ENCODE data around the gene BTBD9. TPM values are rescaled to one million over a fixed set of nuclear protein-coding genes. Genes with fewer than 3 reads are reported as not detected.

BTBD9 gene
- total and polyA plus RNA-seq, 2 donors, result 2.9 to 4.2 TPM

GRCh38 chr6:38413102-38413800 is 226.5 kb downstream of the BTBD9 start:
- WGBS, result 96% methylated on average over 4 of the region's 4 CpGs
- Histone ChIP-seq H3K36me3 (ENCODE audit: control insufficient read depth in 2 of 2, insufficient read depth in 2 of 2, low read length in 1 of 2) (no peaks in the 10 kb centered on the region), H3K27ac (ENCODE audit: low read depth in 1 of 2, low read length in 1 of 2) (no peak overlapping the region), H3K27me3 (ENCODE audit: control insufficient read depth in 2 of 2, insufficient read depth in 1 of 2, low read length in 1 of 2) (no peaks in the 10 kb centered on the region), H3K4me3 (ENCODE audit: low read length in 2 of 2) (no peak overlapping the region), H3K9me3 (ENCODE audit: control insufficient read depth in 2 of 2, insufficient read depth in 1 of 2, low read length in 1 of 2) (no peaks in the 10 kb centered on the region), H3K4me1 (ENCODE audit: control insufficient read depth in 2 of 2, insufficient read depth in 2 of 2, low read length in 2 of 2) (no peaks in the 10 kb centered on the region)
- DNase-seq (ENCODE audit: low read depth in 6 of 9, low spot score in 9 of 9), result no peak

GRCh38 chr6:38407192-38407591 is 232.5 kb downstream of the BTBD9 start:
- Histone ChIP-seq H3K4me3 (ENCODE audit: low read length in 2 of 2) (no peak overlapping the region), H3K27me3 (ENCODE audit: control insufficient read depth in 2 of 2, insufficient read depth in 1 of 2, low read length in 1 of 2) (no peaks in the 10 kb centered on the region), H3K9me3 (ENCODE audit: control insufficient read depth in 2 of 2, insufficient read depth in 1 of 2, low read length in 1 of 2) (no peaks in the 10 kb centered on the region), H3K4me1 (ENCODE audit: control insufficient read depth in 2 of 2, insufficient read depth in 2 of 2, low read length in 2 of 2) (no peaks in the 10 kb centered on the region), H3K36me3 (ENCODE audit: control insufficient read depth in 2 of 2, insufficient read depth in 2 of 2, low read length in 1 of 2) (no peaks in the 10 kb centered on the region), H3K27ac (ENCODE audit: low read depth in 1 of 2, low read length in 1 of 2) (no peak overlapping the region)
- no peak for DNase-seq (ENCODE audit: low read depth in 6 of 9, low spot score in 9 of 9)
- 54% methylated on average over 3 of the region's 3 CpGs for WGBS

DNA sequence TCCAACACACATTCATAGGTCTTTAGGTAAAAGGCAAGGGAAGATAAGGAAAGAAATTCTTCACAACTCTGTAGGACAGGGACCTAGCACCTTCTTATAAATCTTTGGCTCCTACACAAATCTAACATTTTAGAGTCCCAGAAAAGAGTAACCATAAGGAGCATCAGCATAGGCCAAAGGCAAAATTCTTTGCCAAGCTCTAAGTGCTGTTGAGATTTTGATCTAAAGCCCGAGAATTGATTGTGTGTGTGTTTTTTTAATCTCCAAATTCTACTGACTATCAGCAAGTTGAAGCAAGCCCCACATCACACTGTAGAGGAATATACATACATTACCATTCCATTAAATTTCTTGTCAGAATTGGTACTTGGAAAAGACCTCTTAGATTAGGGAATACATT is 233.6 kb downstream of the BTBD9 start:
- Histone ChIP-seq H3K27ac (ENCODE audit: low read depth in 1 of 2, low read length in 1 of 2) (no peak overlapping the region), H3K4me3 (ENCODE audit: low read length in 2 of 2) (no peak overlapping the region), H3K4me1 (ENCODE audit: control insufficient read depth in 2 of 2, insufficient read depth in 2 of 2, low read length in 2 of 2) (no peaks in the 10 kb centered on the region), H3K27me3 (ENCODE audit: control insufficient read depth in 2 of 2, insufficient read depth in 1 of 2, low read length in 1 of 2) (no peaks in the 10 kb centered on the region), H3K9me3 (ENCODE audit: control insufficient read depth in 2 of 2, insufficient read depth in 1 of 2, low read length in 1 of 2) (no peaks in the 10 kb centered on the region), H3K36me3 (ENCODE audit: control insufficient read depth in 2 of 2, insufficient read depth in 2 of 2, low read length in 1 of 2) (no peaks in the 10 kb centered on the region)
- WGBS, result 93% methylated on average over 1 of the region's 1 CpG
- no peak for DNase-seq (ENCODE audit: low read depth in 6 of 9, low spot score in 9 of 9)

DNA sequence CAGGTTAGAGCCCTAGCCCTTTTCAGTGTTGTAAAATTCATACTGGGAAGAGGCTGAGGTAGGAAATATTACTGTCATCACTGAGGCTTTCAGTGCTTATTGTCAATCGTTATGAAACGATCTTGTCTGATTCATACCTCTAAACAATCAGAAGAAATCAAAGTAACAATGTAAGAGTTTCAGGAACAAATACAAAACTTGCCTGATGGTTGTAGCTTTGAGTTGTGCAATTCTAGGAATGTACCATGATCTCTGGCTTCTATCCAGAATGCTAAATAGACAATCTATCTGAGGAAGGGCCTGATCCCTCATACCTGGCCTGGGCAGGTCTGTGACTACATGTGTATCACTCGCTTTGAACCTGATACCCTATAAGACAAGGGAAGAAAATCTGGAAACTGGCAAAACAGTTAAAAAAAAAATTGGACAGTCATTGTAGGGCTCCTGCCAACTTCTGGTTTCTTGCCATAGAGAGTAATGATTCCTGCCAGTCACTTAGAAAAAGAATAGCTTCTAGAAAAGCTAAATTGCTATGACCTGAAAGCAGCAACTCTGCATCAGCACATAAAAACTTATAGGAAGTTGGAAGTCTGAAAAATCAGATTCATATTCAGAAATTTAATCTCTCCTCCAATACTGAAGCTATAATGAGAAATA is 234.7 kb downstream of the BTBD9 start:
- no peaks in the 10 kb centered on the region for H3K27me3 ChIP-seq (ENCODE audit: control insufficient read depth in 2 of 2, insufficient read depth in 1 of 2, low read length in 1 of 2)
- H3K4me1 ChIP-seq (ENCODE audit: control insufficient read depth in 2 of 2, insufficient read depth in 2 of 2, low read length in 2 of 2), result peaks cover 5% of the 10 kb centered on the region in 2 donors
- 93% methylated on average over 3 of the region's 3 CpGs for WGBS
- no peaks in the 10 kb centered on the region for H3K9me3 ChIP-seq (ENCODE audit: control insufficient read depth in 2 of 2, insufficient read depth in 1 of 2, low read length in 1 of 2)
- no peak overlapping the region for H3K4me3 ChIP-seq (ENCODE audit: low read length in 2 of 2)
- no peaks in the 10 kb centered on the region for H3K36me3 ChIP-seq (ENCODE audit: control insufficient read depth in 2 of 2, insufficient read depth in 2 of 2, low read length in 1 of 2)
- peak in 1 of 9 donors; percentile 10 for DNase-seq (ENCODE audit: low read depth in 6 of 9, low spot score in 9 of 9)
- peak overlapping the region in 1 of 2 donors; percentile 40 for H3K27ac ChIP-seq (ENCODE audit: low read depth in 1 of 2, low read length in 1 of 2)

DNA sequence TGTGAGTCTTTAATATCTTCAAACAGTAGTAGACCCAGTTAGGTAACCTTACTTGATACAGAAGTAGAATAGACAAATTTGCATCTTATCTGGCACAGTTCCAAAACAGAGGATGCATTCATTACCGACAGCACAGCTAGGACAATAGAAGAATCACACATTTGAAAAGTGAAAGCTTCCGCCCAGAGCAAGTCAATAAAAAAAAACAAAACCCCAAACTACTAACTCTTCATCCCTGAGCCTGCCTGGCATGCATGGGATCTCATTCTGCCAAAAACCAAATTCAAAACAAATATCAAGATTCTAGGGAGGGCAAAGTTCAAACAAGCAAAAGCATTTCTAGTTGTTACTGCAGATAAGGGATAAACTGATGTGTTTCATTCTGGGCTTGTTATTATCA is 235.4 kb downstream of the BTBD9 start:
- H3K27ac ChIP-seq (ENCODE audit: low read depth in 1 of 2, low read length in 1 of 2), result peak overlapping the region in 1 of 2 donors; percentile 12
- 74% methylated on average over 2 of the region's 2 CpGs for WGBS
- H3K36me3 ChIP-seq (ENCODE audit: control insufficient read depth in 2 of 2, insufficient read depth in 2 of 2, low read length in 1 of 2), result no peaks in the 10 kb centered on the region
- H3K9me3 ChIP-seq (ENCODE audit: control insufficient read depth in 2 of 2, insufficient read depth in 1 of 2, low read length in 1 of 2), result no peaks in the 10 kb centered on the region
- H3K4me1 ChIP-seq (ENCODE audit: control insufficient read depth in 2 of 2, insufficient read depth in 2 of 2, low read length in 2 of 2), result peaks cover 5 to 8% of the 10 kb centered on the region in 2 donors
- H3K27me3 ChIP-seq (ENCODE audit: control insufficient read depth in 2 of 2, insufficient read depth in 1 of 2, low read length in 1 of 2), result no peaks in the 10 kb centered on the region
- H3K4me3 ChIP-seq (ENCODE audit: low read length in 2 of 2), result no peak overlapping the region
- DNase-seq (ENCODE audit: low read depth in 6 of 9, low spot score in 9 of 9), result no peak

DNA sequence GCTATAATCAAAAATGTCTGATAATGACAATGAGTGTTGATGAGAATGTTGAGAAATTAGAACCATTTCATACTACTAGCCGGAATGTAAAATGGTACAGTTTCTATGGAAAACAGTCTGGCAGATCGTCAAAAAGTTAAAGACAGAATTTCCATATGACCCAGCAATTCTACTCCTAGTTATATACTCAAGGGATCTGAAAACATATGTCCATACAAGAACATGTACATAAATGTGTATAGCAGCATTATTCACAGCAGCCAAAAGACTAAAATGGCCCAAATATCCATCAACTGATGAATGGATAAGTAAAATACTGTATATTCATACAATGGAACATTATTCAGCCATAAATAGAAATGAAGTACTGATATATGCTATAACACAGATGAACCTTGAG is 236.2 kb downstream of the BTBD9 start:
- WGBS, result 96% methylated on average over 2 of the region's 2 CpGs
- Histone ChIP-seq H3K36me3 (ENCODE audit: control insufficient read depth in 2 of 2, insufficient read depth in 2 of 2, low read length in 1 of 2) (no peaks in the 10 kb centered on the region), H3K4me3 (ENCODE audit: low read length in 2 of 2) (no peak overlapping the region), H3K27ac (ENCODE audit: low read depth in 1 of 2, low read length in 1 of 2) (no peak overlapping the region), H3K9me3 (ENCODE audit: control insufficient read depth in 2 of 2, insufficient read depth in 1 of 2, low read length in 1 of 2) (no peaks in the 10 kb centered on the region), H3K4me1 (ENCODE audit: control insufficient read depth in 2 of 2, insufficient read depth in 2 of 2, low read length in 2 of 2) (peaks cover 5 to 8% of the 10 kb centered on the region in 2 donors), H3K27me3 (ENCODE audit: control insufficient read depth in 2 of 2, insufficient read depth in 1 of 2, low read length in 1 of 2) (no peaks in the 10 kb centered on the region)
- DNase-seq (ENCODE audit: low read depth in 6 of 9, low spot score in 9 of 9), result no peak

- no peaks in the 10 kb centered on the region for H3K27me3 ChIP-seq (ENCODE audit: control insufficient read depth in 2 of 2, insufficient read depth in 1 of 2, low read length in 1 of 2)
- no peak for DNase-seq (ENCODE audit: low read depth in 6 of 9, low spot score in 9 of 9)
- 97% methylated on average over 1 of the region's 1 CpG for WGBS
- H3K27ac ChIP-seq (ENCODE audit: low read depth in 1 of 2, low read length in 1 of 2), result no peak overlapping the region
- H3K4me1 ChIP-seq (ENCODE audit: control insufficient read depth in 2 of 2, insufficient read depth in 2 of 2, low read length in 2 of 2), result peaks cover 5 to 8% of the 10 kb centered on the region in 2 donors
- no peaks in the 10 kb centered on the region for H3K9me3 ChIP-seq (ENCODE audit: control insufficient read depth in 2 of 2, insufficient read depth in 1 of 2, low read length in 1 of 2)
- H3K4me3 ChIP-seq (ENCODE audit: low read length in 2 of 2), result no peak overlapping the region
- no peaks in the 10 kb centered on the region for H3K36me3 ChIP-seq (ENCODE audit: control insufficient read depth in 2 of 2, insufficient read depth in 2 of 2, low read length in 1 of 2)
Measured at GRCh38 chr6:38400764-38401163, 239.0 kb downstream of the BTBD9 start.

DNA sequence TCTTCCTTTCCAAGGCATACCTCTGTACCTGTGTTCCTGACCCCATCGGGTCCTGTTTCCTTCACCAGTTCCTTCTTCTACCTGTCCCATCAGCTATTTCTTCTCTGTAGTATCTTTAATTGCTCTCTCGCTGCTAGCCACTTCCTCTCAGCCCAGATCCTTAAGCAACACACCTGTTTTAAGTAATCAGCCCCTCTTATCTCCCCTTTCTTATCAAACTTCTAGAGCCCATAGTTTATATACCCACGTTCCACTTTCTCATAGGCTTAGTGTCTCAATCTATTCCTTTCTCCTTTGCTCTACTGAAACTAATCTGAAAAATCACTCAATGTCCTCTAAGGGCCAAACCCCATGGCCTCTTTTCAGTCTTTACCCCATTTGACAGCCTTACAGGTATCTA is 239.6 kb downstream of the BTBD9 start:
- Histone ChIP-seq H3K4me1 (ENCODE audit: control insufficient read depth in 2 of 2, insufficient read depth in 2 of 2, low read length in 2 of 2) (peaks cover 5 to 8% of the 10 kb centered on the region in 2 donors), H3K9me3 (ENCODE audit: control insufficient read depth in 2 of 2, insufficient read depth in 1 of 2, low read length in 1 of 2) (no peaks in the 10 kb centered on the region), H3K27me3 (ENCODE audit: control insufficient read depth in 2 of 2, insufficient read depth in 1 of 2, low read length in 1 of 2) (no peaks in the 10 kb centered on the region), H3K27ac (ENCODE audit: low read depth in 1 of 2, low read length in 1 of 2) (no peak overlapping the region), H3K4me3 (ENCODE audit: low read length in 2 of 2) (no peak overlapping the region), H3K36me3 (ENCODE audit: control insufficient read depth in 2 of 2, insufficient read depth in 2 of 2, low read length in 1 of 2) (no peaks in the 10 kb centered on the region)
- peak in 3 of 9 donors; percentile 2 to 12 (median 10) for DNase-seq (ENCODE audit: low read depth in 6 of 9, low spot score in 9 of 9)
- 67% methylated on average over 3 of the region's 3 CpGs for WGBS

DNA sequence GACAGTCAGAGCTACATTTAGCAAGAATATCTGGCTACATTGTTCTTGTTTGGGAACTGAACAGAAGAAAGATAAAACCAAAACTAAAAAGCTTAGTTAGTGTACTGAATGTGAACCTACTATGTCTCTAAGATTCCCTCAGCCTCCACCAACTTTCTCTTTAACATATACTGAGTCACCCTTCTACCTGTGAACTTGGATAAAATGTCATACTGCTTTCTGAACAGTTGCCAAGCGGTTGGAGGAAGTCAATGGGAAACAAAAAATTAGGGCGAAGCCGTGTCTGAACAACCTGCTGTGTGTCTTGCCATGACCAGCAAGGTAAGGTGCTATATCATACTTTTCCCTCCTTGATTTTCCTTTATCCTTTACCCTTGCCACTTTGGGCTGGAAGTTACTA is 243.5 kb downstream of the BTBD9 start:
- Histone ChIP-seq H3K36me3 (ENCODE audit: control insufficient read depth in 2 of 2, insufficient read depth in 2 of 2, low read length in 1 of 2) (no peaks in the 10 kb centered on the region), H3K9me3 (ENCODE audit: control insufficient read depth in 2 of 2, insufficient read depth in 1 of 2, low read length in 1 of 2) (no peaks in the 10 kb centered on the region), H3K4me1 (ENCODE audit: control insufficient read depth in 2 of 2, insufficient read depth in 2 of 2, low read length in 2 of 2) (peaks cover 5 to 8% of the 10 kb centered on the region in 2 donors), H3K27me3 (ENCODE audit: control insufficient read depth in 2 of 2, insufficient read depth in 1 of 2, low read length in 1 of 2) (no peaks in the 10 kb centered on the region), H3K4me3 (ENCODE audit: low read length in 2 of 2) (no peak overlapping the region), H3K27ac (ENCODE audit: low read depth in 1 of 2, low read length in 1 of 2) (no peak overlapping the region)
- no peak for DNase-seq (ENCODE audit: low read depth in 6 of 9, low spot score in 9 of 9)
- 95% methylated on average over 3 of the region's 3 CpGs for WGBS

All from thymus (tissue), 11 donors.